WTC11 (cell line): Measurements from ENCODE around the gene TCF7. TPM values are rescaled to one million over a fixed set of nuclear protein-coding genes. Genes with fewer than 3 reads are reported as not detected.

Source experiments
- ATAC-seq: fragments of 200-7000 bp; cut with Tn5 transposase; 2 replicates; pipeline ENCODE4 v1.10.0; 2021; ENCODE audit warnings: mild to moderate bottlenecking, moderate library complexity
- CTCF ChIA-PET: fragments of 300-600 bp; sonication (Branson Sonifier 250); formaldehyde crosslinking; loops from one replicate; lab custom pipeline; 2021; ENCODE audit warnings: antibody characterized with exemption; lab: Charles Lee
- POLR2A ChIA-PET: fragments of 350-600 bp; sonication (Branson Sonifier 250); formaldehyde crosslinking; loops from one replicate; lab custom pipeline; 2021; ENCODE audit warnings: antibody characterized with exemption; lab: Charles Lee
- DNase-seq: peaks from one replicate; pipeline ENCODE4 v3.0.0; 2021; ENCODE audit warnings: low spot score
- H3K27ac Mint-ChIP-seq: 2 replicates; pipeline ENCODE4 v1.8.0; 2021; ENCODE audit warnings: mixed read lengths
- H3K27me3 Mint-ChIP-seq: 2 replicates; pipeline ENCODE4 v1.8.0; 2021; ENCODE audit warnings: low read depth, mild to moderate bottlenecking, moderate library complexity, mixed read lengths
- H3K36me3 Mint-ChIP-seq: 2 replicates; pipeline ENCODE4 v1.8.0; 2021; ENCODE audit warnings: mixed read lengths
- H3K4me1 Mint-ChIP-seq: 2 replicates; pipeline ENCODE4 v1.8.0; 2022; ENCODE audit warnings: mixed read lengths
- H3K4me3 Mint-ChIP-seq: 2 replicates; pipeline ENCODE4 v1.8.0; 2021; ENCODE audit warnings: mild to moderate bottlenecking, moderate library complexity, mixed read lengths
- H3K9me3 Mint-ChIP-seq: 2 replicates; pipeline ENCODE4 v1.8.0; 2021; ENCODE audit warnings: mixed read lengths
- CREM ChIP-seq: sonication (generic); formaldehyde crosslinking; IDR thresholded peaks from 2 replicates; pipeline ENCODE4 v1.8.1; 2022; ENCODE audit warnings: mild to moderate bottlenecking, missing genetic modification reagents, moderate library complexity
- E2F5 ChIP-seq: sonication (generic); formaldehyde crosslinking; IDR thresholded peaks from 2 replicates; pipeline ENCODE4 v1.8.1; 2022; ENCODE audit warnings: mild to moderate bottlenecking, moderate library complexity, missing genetic modification reagents
- FOXK1 ChIP-seq: sonication (generic); formaldehyde crosslinking; IDR thresholded peaks from 2 replicates; pipeline ENCODE4 v1.8.0; 2022; ENCODE audit warnings: mild to moderate bottlenecking, moderate library complexity, missing genetic modification reagents
- FOXP1 ChIP-seq: sonication (generic); formaldehyde crosslinking; IDR thresholded peaks from 2 replicates; pipeline ENCODE4 v1.8.0; 2022; ENCODE audit warnings: missing genetic modification reagents, mild to moderate bottlenecking, moderate library complexity, borderline replicate concordance
- HMGA2 ChIP-seq: fragments of 250-450 bp; sonication (Bioruptor Pico); IDR thresholded peaks from 2 replicates; pipeline ENCODE4 v1.4.0; 2021; ENCODE audit warnings: mild to moderate bottlenecking, moderate library complexity
- HMGXB4 ChIP-seq: sonication (generic); formaldehyde crosslinking; IDR thresholded peaks from 2 replicates; pipeline ENCODE4 v1.8.1; 2023; ENCODE audit warnings: mild to moderate bottlenecking, moderate library complexity, missing genetic modification reagents
- JUN ChIP-seq: sonication (generic); formaldehyde crosslinking; IDR thresholded peaks from 2 replicates; pipeline ENCODE4 v1.8.0; 2023; ENCODE audit warnings: mild to moderate bottlenecking, missing genetic modification reagents
- KAT7 ChIP-seq: sonication (generic); formaldehyde crosslinking; IDR thresholded peaks from 2 replicates; pipeline ENCODE4 v1.8.1; 2023; ENCODE audit warnings: missing genetic modification reagents, mild to moderate bottlenecking, borderline replicate concordance
- MLX ChIP-seq: sonication (generic); formaldehyde crosslinking; IDR thresholded peaks from 2 replicates; pipeline ENCODE4 v1.8.1; 2023; ENCODE audit warnings: mild to moderate bottlenecking, missing genetic modification reagents, moderate library complexity
- NFATC4 ChIP-seq: fragments of 250-450 bp; sonication (Bioruptor Pico); IDR thresholded peaks from 2 replicates; pipeline ENCODE4 v1.9.0; 2021; ENCODE audit warnings: mild to moderate bottlenecking
- SP1 ChIP-seq: sonication (generic); formaldehyde crosslinking; conservative IDR thresholded peaks from 2 replicates; pipeline ENCODE4 v1.8.1; 2022; ENCODE audit warnings: missing genetic modification reagents
- TCF7 ChIP-seq: sonication (generic); formaldehyde crosslinking; IDR thresholded peaks from 2 replicates; pipeline ENCODE4 v1.8.0; 2022; ENCODE audit warnings: mild to moderate bottlenecking, low read depth, missing genetic modification reagents, moderate library complexity
- USF1 ChIP-seq: sonication (generic); formaldehyde crosslinking; IDR thresholded peaks from 2 replicates; pipeline ENCODE4 v1.8.0; 2022; ENCODE audit warnings: mild to moderate bottlenecking, missing genetic modification reagents
- ZNF219 ChIP-seq: sonication (generic); formaldehyde crosslinking; IDR thresholded peaks from 2 replicates; pipeline ENCODE4 v1.8.0; 2023; ENCODE audit warnings: missing genetic modification reagents, mild to moderate bottlenecking, borderline replicate concordance
- ZNF281 ChIP-seq: sonication (generic); formaldehyde crosslinking; IDR thresholded peaks from 2 replicates; pipeline ENCODE4 v1.8.0; 2023; ENCODE audit warnings: mild to moderate bottlenecking, missing genetic modification reagents
- ZNF423 ChIP-seq: fragments of 250-450 bp; sonication (Bioruptor Pico); IDR thresholded peaks from 2 replicates; pipeline ENCODE4 v2.1.2; 2022; ENCODE audit warnings: mild to moderate bottlenecking, moderate library complexity
- ZNF512 ChIP-seq: sonication (generic); formaldehyde crosslinking; IDR thresholded peaks from 2 replicates; pipeline ENCODE4 v1.8.1; 2022; ENCODE audit warnings: missing genetic modification reagents, borderline replicate concordance
- ZNF671 ChIP-seq: fragments of 250-450 bp; sonication (Bioruptor Pico); IDR thresholded peaks from 2 replicates; pipeline ENCODE4 v1.8.0; 2021; ENCODE audit warnings: mild to moderate bottlenecking
- total RNA-seq: library from RNA; stranded (reverse); gene quantifications from 3 replicates; pipeline ENCODE4 v1.2.3, GENCODE V29; 2021
- TF ChIP-seq, protein P1 (sequence below): sonication (generic); formaldehyde crosslinking; IDR thresholded peaks from 2 replicates; pipeline ENCODE4 v1.8.1; 2023; ENCODE audit warnings: mild to moderate bottlenecking, missing genetic modification reagents, moderate library complexity
- TF ChIP-seq, protein P2 (sequence below): sonication (generic); formaldehyde crosslinking; IDR thresholded peaks from 2 replicates; pipeline ENCODE4 v1.8.0; 2022; ENCODE audit warnings: missing genetic modification reagents

Gene TCF7
- total RNA-seq, 1 experiment from 2014 or later = 11.3 TPM

DNA sequence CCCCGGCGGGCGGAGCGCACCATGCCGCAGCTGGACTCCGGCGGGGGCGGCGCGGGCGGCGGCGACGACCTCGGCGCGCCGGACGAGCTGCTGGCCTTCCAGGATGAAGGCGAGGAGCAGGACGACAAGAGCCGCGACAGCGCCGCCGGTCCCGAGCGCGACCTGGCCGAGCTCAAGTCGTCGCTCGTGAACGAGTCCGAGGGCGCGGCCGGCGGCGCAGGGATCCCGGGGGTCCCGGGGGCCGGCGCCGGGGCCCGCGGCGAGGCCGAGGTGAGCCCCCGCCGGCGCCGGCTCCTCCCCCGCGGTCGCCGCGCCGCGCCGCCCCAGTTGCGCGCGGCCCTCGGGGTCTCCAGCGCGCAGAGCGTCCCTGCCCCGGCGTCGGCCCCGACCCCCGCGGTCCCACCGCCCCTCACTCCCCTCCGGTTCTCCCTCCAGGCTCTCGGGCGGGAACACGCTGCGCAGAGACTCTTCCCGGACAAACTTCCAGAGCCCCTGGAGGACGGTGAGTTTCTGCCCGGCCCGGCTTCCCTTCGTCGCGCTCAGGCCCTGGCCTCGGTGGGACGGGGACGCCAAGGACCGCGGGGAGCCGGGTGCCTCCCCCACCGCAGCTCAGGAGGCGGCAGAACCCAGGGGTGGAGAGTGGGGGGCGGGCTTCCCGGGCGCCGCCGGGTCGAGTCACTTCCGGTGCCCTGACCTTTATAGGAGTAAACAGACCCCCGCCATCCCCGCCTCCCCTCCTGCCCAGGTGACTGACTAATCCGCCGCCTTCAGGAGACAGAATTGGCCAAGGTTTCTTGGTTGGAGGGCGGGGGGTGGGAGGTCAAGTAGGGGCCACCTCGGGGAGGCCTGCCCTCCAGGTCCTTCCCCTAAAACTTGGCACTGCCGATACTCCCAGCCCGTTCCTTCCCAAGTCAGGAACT, 665 bp downstream of the TCF7 start (continued):
- TF ChIP-seq ZNF219 (CRISPR knock-in tag) (no peak), ZNF281 (0 out of 2 replicates have a peak, but pooled peaks have one; percentile 24), SP1 (CRISPR knock-in tag) (peak; percentile 45; the same call in 1 of the 2 replicates), JUN (CRISPR knock-in tag) (no peak), KAT7 (0 out of 2 replicates have a peak, but pooled peaks have one; percentile 7), E2F5 (0 out of 2 replicates have a peak, but pooled peaks have one; percentile 20), FOXK1 (CRISPR knock-in tag) (peak; percentile 85), ZNF423 (CRISPR knock-in tag) (peak; percentile 78)
- TF ChIP-seq, protein P1, sequence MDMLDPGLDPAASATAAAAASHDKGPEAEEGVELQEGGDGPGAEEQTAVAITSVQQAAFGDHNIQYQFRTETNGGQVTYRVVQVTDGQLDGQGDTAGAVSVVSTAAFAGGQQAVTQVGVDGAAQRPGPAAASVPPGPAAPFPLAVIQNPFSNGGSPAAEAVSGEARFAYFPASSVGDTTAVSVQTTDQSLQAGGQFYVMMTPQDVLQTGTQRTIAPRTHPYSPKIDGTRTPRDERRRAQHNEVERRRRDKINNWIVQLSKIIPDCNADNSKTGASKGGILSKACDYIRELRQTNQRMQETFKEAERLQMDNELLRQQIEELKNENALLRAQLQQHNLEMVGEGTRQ (CRISPR knock-in tag) = peak; percentile 42; the same call in 1 of the 2 replicates

DNA sequence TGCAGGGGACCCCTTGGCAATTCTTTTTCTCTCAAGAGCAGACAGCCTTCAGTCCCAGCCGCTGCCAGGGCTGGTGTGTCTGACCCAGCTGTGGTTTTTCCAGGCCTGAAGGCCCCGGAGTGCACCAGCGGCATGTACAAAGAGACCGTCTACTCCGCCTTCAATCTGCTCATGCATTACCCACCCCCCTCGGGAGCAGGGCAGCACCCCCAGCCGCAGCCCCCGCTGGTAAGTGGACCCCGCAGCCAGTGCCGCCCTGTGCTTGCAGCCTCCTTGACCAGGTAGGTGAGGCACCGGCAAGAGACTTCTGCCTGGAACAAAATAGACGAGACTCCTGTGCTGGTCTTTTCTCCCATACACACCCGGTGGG, 1.3 kb downstream of the TCF7 start:
- H3K27ac Mint-ChIP-seq = no peak overlapping the region
- DNase-seq (no peak), ATAC-seq (no peak)
- H3K36me3 Mint-ChIP-seq = 0 out of 2 replicates have a peak, but pooled peaks cover 3% of the 10 kb centered on the region
- ChIA-PET CTCF (interaction anchor here (1.0 to 4.0 kb wide), 6 partner anchors 16 to 89 kb away, joined by 3 to 37 read pairs (median 8); no protein-coding TSS in a partner anchor), POLR2A (interaction anchor here (0.6 kb wide), 1 partner anchor 17 kb away, joined by 5 read pairs; no protein-coding TSS in a partner anchor)
- H3K4me3 Mint-ChIP-seq = peak overlapping the region; percentile 62
- peaks cover 7% of the 10 kb centered on the region for H3K4me1 Mint-ChIP-seq
- H3K9me3 Mint-ChIP-seq = no peaks in the 10 kb centered on the region
- peaks cover 36% of the 10 kb centered on the region for H3K27me3 Mint-ChIP-seq
- no peak for TF ChIP-seq ZNF512 (CRISPR knock-in tag)
- no peak for TF ChIP-seq HMGXB4
- no peak for TF ChIP-seq CREM (CRISPR knock-in tag)
- TF ChIP-seq E2F5 = no peak
- TF ChIP-seq HMGA2 (CRISPR knock-in tag) = no peak
- TF ChIP-seq FOXP1 (CRISPR knock-in tag) = no peak
- no peak for TF ChIP-seq KAT7
- no peak for TF ChIP-seq NFATC4 (CRISPR knock-in tag)
- TF ChIP-seq, protein P2, sequence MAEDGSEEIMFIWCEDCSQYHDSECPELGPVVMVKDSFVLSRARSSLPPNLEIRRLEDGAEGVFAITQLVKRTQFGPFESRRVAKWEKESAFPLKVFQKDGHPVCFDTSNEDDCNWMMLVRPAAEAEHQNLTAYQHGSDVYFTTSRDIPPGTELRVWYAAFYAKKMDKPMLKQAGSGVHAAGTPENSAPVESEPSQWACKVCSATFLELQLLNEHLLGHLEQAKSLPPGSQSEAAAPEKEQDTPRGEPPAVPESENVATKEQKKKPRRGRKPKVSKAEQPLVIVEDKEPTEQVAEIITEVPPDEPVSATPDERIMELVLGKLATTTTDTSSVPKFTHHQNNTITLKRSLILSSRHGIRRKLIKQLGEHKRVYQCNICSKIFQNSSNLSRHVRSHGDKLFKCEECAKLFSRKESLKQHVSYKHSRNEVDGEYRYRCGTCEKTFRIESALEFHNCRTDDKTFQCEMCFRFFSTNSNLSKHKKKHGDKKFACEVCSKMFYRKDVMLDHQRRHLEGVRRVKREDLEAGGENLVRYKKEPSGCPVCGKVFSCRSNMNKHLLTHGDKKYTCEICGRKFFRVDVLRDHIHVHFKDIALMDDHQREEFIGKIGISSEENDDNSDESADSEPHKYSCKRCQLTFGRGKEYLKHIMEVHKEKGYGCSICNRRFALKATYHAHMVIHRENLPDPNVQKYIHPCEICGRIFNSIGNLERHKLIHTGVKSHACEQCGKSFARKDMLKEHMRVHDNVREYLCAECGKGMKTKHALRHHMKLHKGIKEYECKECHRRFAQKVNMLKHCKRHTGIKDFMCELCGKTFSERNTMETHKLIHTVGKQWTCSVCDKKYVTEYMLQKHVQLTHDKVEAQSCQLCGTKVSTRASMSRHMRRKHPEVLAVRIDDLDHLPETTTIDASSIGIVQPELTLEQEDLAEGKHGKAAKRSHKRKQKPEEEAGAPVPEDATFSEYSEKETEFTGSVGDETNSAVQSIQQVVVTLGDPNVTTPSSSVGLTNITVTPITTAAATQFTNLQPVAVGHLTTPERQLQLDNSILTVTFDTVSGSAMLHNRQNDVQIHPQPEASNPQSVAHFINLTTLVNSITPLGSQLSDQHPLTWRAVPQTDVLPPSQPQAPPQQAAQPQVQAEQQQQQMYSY (CRISPR knock-in tag) = no peak
- no peak for TF ChIP-seq USF1 (CRISPR knock-in tag)
- TF ChIP-seq ZNF671 (CRISPR knock-in tag) = no peak
- no peak for TF ChIP-seq MLX (CRISPR knock-in tag)
- no peak for TF ChIP-seq TCF7 (CRISPR knock-in tag)
